NCI-H2107 treated with DMSO at 0.1 percent for 48 hours (cell line): ENCODE measurements around the gene MED15.
"Not testable (repeated sequence)": the region's sequence is repeated elsewhere in the genome, so short reads cannot be mapped to it uniquely, and the experiment has no call there.

Experiments
- DNase-seq: peaks from one replicate; lab custom pipeline; 2025; ENCODE audit not compliant: unreplicated experiment; lab: John Stamatoyannopoulos, UW

MED15 gene

GRCh38 chr22:20619045-20619892, 111.9 kb downstream of the MED15 start:
- DNase-seq, result no peak

- DNase-seq, result not testable (repeated sequence)
These were observed 112.4 kb downstream of the MED15 start for GRCh38 chr22:20619893-20620194.

GRCh38 chr22:20621162-20621561, 113.8 kb downstream of the MED15 start:
- DNase-seq, result no peak

- no peak for DNase-seq
These were observed 115.4 kb downstream of the MED15 start for GRCh38 chr22:20622650-20623339.

- DNase-seq, result no peak
These were observed 116.8 kb downstream of the MED15 start for GRCh38 chr22:20624161-20624616.

- no peak for DNase-seq
These were observed 117.9 kb downstream of the MED15 start for GRCh38 chr22:20625270-20625669.

- DNase-seq, result no peak
These were observed 119.4 kb downstream of the MED15 start for GRCh38 chr22:20626811-20627210.

GRCh38 chr22:20627432-20627831, 120.0 kb downstream of the MED15 start:
- DNase-seq, result no peak

GRCh38 chr22:20628081-20628939, 120.9 kb downstream of the MED15 start:
- no peak for DNase-seq

- DNase-seq, result no peak
These were observed 122.0 kb downstream of the MED15 start for GRCh38 chr22:20629401-20629800.

GRCh38 chr22:20630873-20631617, 123.6 kb downstream of the MED15 start:
- DNase-seq, result no peak

GRCh38 chr22:20632082-20632481, 124.7 kb downstream of the MED15 start:
- no peak for DNase-seq

- DNase-seq, result no peak
These were observed 125.1 kb downstream of the MED15 start for GRCh38 chr22:20632518-20632917.

- DNase-seq, result no peak
These were observed 127.3 kb downstream of the MED15 start for GRCh38 chr22:20634560-20635226.

GRCh38 chr22:20635227-20635591, 127.8 kb downstream of the MED15 start:
- no peak for DNase-seq

GRCh38 chr22:20636075-20636812, 128.8 kb downstream of the MED15 start:
- no peak for DNase-seq

- DNase-seq, result no peak
These were observed 129.5 kb downstream of the MED15 start for GRCh38 chr22:20636945-20637344.
